OCI-LY7 (cell line): ENCODE results near the gene MYOM3.

Experiments used
- CTCF ChIP-seq: fragments of 200-600 bp; sonication (generic); conservative IDR thresholded peaks from 2 replicates; pipeline ENCODE4 v1.5.1; 2014; ENCODE audit warnings: mild to moderate bottlenecking, antibody characterized with exemption, low read length, moderate library complexity, mixed read lengths
- EZH2phosphoT487 ChIP-seq: fragments of 200-600 bp; sonication (generic); IDR thresholded peaks from 2 replicates; pipeline ENCODE4 v1.6.1; 2018; ENCODE audit warnings: low read depth, borderline replicate concordance, mild to moderate bottlenecking, mixed run types, antibody characterized with exemption, low read length, moderate library complexity, mixed read lengths

- TF ChIP-seq CTCF (no peak), EZH2phosphoT487 (no peak)
Observed at GRCh38 chr1:24007079-24007478, 104.9 kb downstream of the MYOM3 start.
